CD4-positive, alpha-beta T cell treated with Interleukin-2 at 100 ng/mL for 4 hours (primary cell): Measurements from ENCODE around the gene FRRS1.
"Not testable (repeated sequence)": the region's sequence is repeated elsewhere in the genome, so short reads cannot be mapped to it uniquely, and the experiment has no call there.

Experiments used
- DNase-seq: peaks from one replicate; pipeline ENCODE4 v3.0.0-alpha.2; 2020; ENCODE audit warnings: low spot score

The FRRS1 gene, protein sequence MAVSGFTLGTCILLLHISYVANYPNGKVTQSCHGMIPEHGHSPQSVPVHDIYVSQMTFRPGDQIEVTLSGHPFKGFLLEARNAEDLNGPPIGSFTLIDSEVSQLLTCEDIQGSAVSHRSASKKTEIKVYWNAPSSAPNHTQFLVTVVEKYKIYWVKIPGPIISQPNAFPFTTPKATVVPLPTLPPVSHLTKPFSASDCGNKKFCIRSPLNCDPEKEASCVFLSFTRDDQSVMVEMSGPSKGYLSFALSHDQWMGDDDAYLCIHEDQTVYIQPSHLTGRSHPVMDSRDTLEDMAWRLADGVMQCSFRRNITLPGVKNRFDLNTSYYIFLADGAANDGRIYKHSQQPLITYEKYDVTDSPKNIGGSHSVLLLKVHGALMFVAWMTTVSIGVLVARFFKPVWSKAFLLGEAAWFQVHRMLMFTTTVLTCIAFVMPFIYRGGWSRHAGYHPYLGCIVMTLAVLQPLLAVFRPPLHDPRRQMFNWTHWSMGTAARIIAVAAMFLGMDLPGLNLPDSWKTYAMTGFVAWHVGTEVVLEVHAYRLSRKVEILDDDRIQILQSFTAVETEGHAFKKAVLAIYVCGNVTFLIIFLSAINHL

GRCh38 chr1:99766378-99766800, at the start of gene FRRS1:
TSS of gene FRRS1 (minus strand) at chr1:99766635. CDS start at chr1:99748768, 17,867 bp downstream.
- DNase-seq = peak; percentile 40

- DNase-seq = no peak
These were observed 48.0 kb upstream of the FRRS1 start for GRCh38 chr1:99814373-99814900.

DNA sequence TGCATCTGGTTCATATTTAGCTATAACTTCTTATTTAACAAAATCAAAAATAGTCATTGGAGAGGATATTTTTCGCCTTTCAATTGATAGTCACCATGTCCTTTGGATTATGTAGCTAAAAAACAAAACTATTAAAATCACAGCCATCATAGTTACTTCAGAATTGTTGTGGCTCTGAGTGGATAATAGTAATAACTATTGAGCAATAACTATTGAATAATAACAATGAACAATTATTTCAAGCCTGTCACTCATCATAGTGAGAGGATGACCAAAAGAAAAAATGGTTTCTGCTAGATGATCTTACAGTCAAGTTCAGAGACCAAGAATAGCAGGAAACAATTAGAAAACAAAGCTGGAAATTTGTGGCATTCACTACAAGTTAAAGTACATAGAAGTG, 45.3 kb upstream of the FRRS1 start:
- no peak for DNase-seq

- no peak for DNase-seq
These were observed 44.6 kb upstream of the FRRS1 start for GRCh38 chr1:99811075-99811474.

- peak; percentile 68 for DNase-seq
These were observed 42.1 kb upstream of the FRRS1 start for GRCh38 chr1:99808391-99809115.

DNA sequence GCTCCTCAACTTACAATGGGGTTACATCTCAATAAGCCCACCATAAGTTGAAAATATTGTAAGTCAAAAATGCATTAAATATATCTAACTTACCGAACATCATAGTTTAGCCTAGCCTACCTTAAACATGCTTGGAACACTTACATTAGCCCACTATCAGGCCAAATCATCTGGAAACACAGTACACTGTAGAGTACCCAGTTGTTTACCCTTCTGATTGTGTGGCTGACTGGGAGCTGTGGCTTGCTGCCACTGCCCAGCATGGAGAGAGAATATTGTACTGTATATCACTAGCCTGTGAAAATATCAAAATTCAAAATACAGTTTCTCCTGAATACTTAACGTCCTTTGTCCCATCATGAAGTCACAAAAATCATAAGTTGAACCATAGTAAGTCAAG, 40.4 kb upstream of the FRRS1 start:
- no peak for DNase-seq

DNA sequence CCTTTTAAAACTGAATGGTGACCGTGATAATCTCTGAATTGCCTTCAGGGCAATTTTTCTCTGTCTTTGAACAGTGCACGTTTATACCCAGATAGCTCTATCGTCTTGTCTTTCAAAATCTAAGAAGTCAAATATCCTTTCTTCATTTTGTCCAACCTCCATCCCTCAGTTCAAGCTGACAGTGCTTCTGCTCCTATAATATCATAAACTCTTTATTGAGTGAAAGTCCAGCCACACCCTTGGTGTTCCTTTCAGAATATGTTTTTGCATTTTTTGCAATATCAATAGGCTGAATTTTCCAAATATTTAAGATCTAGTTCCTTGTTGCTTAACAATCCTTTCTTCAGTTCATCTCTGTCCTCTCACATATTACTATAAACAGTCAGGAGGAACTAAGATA, 35.1 kb upstream of the FRRS1 start:
- DNase-seq = no peak

DNA sequence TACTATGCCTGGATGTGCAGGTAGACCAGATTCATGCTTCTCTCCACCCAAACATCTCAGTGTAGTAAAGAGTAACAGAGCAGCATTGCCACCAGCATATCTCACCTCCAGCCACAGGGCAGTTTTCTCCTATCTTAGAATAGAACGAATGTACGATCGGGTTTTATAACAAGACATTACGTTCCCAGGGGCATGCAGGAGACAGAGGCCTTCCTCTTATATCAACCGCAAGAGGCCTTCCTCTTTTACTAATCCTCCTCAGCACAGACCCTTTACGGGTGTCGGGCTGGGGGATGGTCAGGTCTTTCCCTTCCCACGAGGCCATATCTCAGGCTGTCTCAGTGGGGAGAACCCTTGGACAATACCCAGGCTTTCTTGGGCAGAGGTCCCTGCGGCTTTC, 27.4 kb upstream of the FRRS1 start:
- DNase-seq = not testable (repeated sequence)

- DNase-seq = no peak
These were observed 23.3 kb upstream of the FRRS1 start for GRCh38 chr1:99789715-99790114.

DNA sequence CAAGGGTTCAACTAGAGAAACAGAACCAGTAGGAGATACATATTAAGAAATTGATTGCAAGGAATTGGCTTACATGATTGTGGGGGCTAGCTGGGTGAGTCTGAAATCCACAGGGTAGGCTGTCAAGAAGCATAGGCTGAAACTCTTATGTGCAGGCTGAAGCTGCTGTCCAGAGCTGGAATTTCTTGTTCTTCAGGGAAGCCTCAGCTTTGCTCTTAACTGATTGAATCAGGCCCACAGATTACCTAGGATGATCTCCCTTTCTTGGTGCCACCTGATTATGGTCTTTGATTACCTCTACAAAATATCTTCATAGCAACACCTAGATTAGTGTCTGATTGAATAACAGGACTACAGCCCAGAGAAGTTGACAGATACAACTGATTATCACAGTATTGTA, 22.5 kb upstream of the FRRS1 start:
- no peak for DNase-seq

DNA sequence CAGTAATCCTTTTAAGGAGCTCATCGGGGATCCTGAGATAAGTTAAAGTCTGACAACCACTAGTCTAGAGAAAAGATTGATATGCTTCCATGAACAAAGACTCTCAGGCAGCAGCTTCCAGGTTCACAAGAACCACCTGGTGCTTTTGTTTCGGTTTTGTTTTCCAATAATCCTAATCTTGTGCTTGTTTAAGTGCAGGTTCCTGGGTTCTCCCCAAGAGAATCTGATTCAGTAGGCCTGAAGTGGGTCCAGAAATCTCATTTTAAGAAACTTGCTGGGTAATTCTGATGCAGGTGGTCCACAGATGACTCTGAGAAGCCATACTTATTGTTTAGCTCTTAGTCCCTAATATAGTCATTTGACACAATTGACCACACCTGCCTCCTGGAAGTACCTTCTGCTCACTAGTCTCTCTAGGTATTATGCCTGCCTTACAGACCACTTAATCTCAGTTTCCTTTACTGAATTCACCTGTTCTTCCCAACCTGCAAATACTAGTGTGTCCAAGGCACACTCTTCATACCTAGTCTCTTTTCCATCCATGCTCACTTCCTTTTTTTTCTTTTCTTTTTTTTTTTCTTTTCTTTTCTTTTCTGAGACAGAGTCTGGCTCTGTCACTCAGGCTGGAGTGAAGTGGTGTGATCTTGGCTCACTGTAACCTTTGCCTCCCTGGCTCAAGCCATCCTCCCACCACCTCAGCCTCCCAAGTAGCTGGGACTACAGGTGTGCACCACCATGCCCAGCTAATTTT, 20.5 kb upstream of the FRRS1 start:
- DNase-seq = no peak

GRCh38 chr1:99784809-99785255, 18.4 kb upstream of the FRRS1 start:
- peak; percentile 19 for DNase-seq

GRCh38 chr1:99784143-99784542, 17.7 kb upstream of the FRRS1 start:
- DNase-seq = no peak

DNA sequence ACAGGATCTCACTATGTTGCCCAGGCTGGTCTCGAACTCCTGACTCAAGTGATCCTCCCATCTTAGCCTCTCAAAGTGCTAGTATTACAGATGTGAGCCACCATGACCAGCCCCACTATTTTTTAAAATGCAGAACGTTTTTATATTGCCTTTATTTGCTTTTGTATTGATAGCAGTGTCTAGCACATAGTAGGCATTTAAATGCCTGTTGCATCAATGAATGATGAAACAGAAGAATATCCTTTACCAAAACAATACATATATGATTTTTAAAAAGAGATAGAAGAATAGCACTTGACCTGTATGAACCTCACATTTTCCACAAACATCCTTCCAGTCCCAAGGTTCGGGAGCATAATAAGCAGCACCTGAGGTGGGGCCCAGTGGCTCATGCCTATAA, 16.5 kb upstream of the FRRS1 start:
- DNase-seq = no peak

DNA sequence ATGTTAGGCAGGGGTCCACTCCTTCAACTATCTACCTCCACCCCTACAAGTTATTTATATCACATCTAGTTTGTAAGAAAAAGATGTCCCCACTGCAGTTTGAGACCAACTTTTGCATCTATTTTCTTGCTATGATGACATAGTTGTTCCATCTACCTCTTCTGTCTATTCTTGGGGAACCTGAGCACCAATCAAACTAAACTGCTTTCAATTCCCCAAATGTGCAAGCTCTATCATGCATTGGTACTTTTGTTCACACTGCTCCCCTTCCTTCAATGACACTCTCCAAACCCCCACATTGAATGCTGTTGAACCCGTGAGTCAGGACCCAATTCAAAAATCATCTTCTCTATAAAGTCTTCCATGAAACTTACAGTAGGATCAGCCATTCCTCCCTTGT, 16.0 kb upstream of the FRRS1 start:
- DNase-seq = no peak

- DNase-seq = no peak
These were observed 15.4 kb upstream of the FRRS1 start for GRCh38 chr1:99781798-99782197.

- no peak for DNase-seq
These were observed 11.3 kb upstream of the FRRS1 start for GRCh38 chr1:99777752-99778151.

DNA sequence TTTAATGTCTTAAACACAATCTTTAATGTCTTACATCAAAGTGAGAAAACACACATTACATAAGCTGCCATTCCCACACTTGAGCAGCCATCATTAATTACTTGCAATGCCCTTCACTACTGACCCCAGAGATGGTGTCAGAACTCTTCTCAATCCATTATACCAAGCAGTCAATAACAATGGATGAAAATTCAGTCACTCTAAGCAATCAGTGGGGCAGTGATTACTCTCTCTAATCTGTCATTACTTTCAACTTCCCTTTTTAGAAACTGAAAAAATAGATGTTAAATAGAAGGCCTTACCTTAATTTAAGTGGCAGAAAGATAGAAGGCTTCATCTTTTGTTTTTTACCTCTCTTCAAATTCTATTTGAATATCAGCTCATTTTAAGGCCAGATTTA, 9.7 kb upstream of the FRRS1 start:
- no peak for DNase-seq

- no peak for DNase-seq
These were observed 6.4 kb upstream of the FRRS1 start for GRCh38 chr1:99772809-99773208.

GRCh38 chr1:99771513-99771918, 5.1 kb upstream of the FRRS1 start:
- DNase-seq = no peak

DNA sequence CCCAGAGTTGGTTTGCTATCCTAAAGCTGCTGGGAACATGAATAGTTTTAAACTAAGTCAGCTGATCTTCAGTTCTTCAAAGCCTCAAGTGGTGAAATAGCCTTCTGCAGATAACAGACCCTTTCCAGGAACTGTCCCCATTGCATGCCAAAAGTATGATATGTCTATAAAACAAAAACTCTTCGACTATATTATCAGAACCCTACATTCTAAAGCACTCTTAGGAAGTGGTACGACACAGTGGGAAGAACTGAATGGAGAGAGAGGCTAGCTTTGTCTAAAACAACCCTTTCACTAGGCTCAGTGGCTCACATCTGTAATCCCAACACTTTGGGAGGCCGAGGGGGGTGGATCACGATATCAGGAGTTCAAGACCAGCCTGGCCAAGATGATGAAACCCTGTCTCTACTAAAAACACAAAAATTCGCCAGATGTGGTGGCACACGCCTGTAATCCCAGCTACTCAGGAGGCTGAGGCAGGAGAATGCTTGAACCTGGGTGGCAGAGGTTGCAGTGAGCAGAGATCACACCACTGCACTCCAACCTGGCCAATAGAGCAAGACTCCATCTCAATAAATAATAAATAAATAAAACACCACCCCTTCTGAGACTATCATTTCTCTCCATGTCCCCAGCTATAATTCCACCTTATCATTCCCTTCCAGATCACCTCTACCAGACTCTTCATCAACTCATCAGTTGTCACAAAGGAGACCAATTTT, 2.2 kb upstream of the FRRS1 start:
- no peak for DNase-seq
